Cardiac fibroblast (primary cell): Measurements from ENCODE around the gene SEMA4D.
"Not testable (repeated sequence)": the region's sequence is repeated elsewhere in the genome, so short reads cannot be mapped to it uniquely, and the experiment has no call there.

Source experiments
- DNase-seq, 2 donors: peaks; one replicate each; pipeline versions ENCODE4 v3.0.0 to v3.0.0-alpha.2; 2010; ENCODE audit warnings: low read depth in 2 of 2
- H3K4me3 ChIP-seq, 2 donors: replicated peaks in 1 of 2; 1 replicate in 1 of 2; 2 replicates in 1 of 2; pipeline ENCODE4 v1.5.1; 2011; ENCODE audit warnings: low read depth in 2 of 2, low read length in 2 of 2, mild to moderate bottlenecking in 2 of 2, moderate library complexity in 1 of 2
- TF ChIP-seq, protein P1 (sequence below): IDR thresholded peaks from one replicate; pipeline ENCODE4 v1.5.1; 2011; ENCODE audit warnings: low read depth, mild to moderate bottlenecking, low read length, inconsistent platforms

SEMA4D gene

GRCh38 chr9:89372979-89373378 is 124.9 kb downstream of the SEMA4D start:
- H3K4me3 ChIP-seq, result no peak overlapping the region
- no peak for DNase-seq
- TF ChIP-seq, protein P1, sequence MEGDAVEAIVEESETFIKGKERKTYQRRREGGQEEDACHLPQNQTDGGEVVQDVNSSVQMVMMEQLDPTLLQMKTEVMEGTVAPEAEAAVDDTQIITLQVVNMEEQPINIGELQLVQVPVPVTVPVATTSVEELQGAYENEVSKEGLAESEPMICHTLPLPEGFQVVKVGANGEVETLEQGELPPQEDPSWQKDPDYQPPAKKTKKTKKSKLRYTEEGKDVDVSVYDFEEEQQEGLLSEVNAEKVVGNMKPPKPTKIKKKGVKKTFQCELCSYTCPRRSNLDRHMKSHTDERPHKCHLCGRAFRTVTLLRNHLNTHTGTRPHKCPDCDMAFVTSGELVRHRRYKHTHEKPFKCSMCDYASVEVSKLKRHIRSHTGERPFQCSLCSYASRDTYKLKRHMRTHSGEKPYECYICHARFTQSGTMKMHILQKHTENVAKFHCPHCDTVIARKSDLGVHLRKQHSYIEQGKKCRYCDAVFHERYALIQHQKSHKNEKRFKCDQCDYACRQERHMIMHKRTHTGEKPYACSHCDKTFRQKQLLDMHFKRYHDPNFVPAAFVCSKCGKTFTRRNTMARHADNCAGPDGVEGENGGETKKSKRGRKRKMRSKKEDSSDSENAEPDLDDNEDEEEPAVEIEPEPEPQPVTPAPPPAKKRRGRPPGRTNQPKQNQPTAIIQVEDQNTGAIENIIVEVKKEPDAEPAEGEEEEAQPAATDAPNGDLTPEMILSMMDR, result no peak

- no peak overlapping the region for H3K4me3 ChIP-seq
- TF ChIP-seq, protein P1, result no peak
- no peak for DNase-seq
These were observed 125.6 kb downstream of the SEMA4D start for GRCh38 chr9:89372230-89372816.

DNA sequence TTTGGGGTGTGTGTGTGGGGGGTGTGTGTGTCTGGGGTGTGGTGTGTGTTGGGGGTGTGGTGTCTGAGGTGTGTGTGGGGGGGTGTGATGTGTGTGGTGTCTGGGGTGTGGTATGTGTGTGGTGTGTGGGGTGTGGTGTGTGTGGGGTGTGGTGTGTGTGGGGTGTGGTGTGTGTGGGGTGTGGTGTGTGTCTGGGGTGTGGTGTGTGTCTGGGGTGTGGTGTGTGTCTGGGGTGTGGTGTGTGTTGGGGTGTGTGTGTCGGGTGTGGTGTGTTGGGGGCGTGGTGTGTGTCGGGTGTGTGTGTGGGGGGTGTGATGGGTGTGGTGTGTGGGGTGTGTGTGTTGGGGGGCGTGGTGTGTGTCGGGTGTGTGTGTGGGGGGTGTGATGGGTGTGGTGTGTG is 126.1 kb downstream of the SEMA4D start:
- not testable (repeated sequence) for H3K4me3 ChIP-seq, DNase-seq

DNA sequence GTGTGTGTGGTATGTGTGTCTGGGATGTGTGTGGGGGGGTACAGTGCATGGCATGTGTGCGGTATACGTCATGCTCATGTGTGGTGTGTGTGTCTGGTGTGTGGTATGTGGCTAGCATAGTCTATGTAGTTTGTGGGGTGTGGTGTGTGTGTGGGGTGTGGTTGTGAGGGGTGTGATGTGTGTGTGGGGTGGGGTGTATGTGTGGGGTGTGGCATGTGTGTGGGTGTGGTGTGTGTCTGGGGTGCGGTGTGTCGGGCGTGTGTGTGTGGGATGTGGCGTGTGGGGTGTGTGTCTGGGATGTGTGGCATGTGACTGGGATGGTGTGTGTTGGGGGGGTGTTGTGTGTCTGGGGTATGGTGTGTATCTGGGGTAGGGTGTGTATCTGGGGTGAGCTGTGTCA is 127.3 kb downstream of the SEMA4D start:
- TF ChIP-seq, protein P1, result no peak
- no peak for DNase-seq
- no peak overlapping the region for H3K4me3 ChIP-seq

DNA sequence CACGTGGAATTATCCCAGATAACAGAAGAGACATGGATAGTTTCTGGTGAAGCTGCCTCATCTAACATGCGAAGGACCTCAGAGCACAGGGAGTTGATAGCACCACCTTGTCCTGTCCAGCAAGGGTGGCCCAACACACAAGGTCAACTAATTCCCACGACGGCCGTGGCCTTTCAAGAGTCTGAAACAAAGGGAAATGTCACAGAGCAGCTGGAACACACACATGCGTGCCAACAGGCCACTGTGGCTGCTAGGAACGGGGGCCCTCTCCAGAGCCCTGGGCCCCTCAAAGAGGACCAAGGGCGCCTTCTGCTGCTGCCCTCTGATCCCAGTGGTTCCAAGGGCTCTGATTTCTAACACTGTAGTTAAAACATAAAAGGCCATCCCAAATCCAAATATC is 128.9 kb downstream of the SEMA4D start:
- no peak for DNase-seq
- TF ChIP-seq, protein P1, result no peak
- H3K4me3 ChIP-seq, result no peak overlapping the region

DNA sequence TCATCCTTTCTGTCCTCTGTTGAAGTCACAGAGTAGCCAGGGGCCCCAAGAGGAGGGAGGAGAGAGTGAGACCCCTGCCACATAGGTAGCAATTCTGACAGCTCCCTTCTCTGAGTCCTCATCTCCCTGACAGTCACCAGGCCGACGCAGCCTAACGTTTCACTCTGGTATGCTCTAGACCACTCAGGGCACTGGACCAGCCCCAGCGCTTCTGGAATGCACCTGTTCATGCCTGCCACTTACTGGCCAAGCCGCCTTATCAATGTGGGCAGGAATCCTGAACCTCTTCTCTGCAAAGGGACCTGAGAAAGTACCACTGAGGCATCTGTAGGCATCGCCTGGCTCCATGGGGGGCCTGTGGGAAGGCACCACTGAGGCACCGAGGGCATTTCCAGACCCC is 129.4 kb downstream of the SEMA4D start:
- DNase-seq, result no peak
- TF ChIP-seq, protein P1, result no peak
- no peak overlapping the region for H3K4me3 ChIP-seq

DNA sequence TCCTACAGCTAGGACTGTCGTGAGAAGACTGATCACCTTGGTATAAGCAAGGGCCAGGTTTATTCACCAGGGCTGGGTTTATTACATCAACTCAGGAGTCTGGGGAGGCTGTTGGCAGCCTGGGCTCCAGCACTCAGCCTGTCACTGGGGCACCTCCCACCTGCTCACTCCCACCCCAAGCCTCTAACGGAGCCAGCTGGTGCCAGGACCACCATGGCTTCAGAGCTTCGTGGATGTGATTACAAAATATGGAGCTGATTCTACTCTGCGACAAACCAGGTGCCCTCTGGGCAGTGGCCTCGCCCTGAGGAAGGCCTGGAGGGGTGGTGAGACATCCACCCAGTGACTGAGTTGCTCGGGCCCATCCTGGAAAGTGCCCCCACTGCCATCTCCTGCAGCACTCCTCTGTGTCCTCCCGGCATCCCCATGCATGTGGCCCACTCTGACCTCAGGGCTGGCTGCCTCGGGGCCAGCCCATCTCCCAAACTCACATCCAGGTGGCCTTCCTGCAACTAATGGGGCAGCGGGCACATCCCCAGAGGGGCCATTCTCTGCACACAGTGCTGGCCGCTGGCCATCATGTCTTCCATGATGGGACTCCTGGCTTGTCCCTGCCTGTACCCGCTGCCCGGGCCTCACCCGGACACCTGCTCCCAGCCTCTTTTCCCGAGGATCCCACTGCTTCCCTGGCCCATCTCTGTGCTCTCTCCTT is 130.0 kb downstream of the SEMA4D start:
- H3K4me3 ChIP-seq, result no peak overlapping the region
- no peak for DNase-seq
- TF ChIP-seq, protein P1, result no peak
